ENCODE data around the gene CLDN17.

CLDN17 gene

DNA sequence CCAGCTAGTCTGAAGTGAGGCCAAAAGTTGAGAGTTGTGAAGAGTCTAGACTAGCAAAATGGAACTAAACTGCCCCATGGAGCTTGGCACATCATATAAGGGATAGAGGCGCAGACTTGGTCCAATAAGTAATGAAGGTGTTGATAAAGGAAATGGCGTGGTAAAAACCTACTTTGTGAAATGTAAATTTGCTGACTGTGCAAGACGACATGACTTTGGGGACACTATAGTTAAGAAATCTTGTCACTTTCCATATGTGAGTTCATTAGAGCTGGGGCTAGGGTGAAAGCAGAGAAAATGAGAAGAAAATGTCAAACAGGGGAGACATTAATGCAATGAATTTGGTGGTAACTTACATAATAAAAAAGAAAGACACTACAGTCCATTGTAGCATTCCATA is 50.1 kb downstream of the CLDN17 start:
- DNase-seq, result no peak
